K562 (cell line): Measurements from ENCODE around the gene GRPEL2. TPM values are rescaled to one million over a fixed set of nuclear protein-coding genes. Genes with fewer than 3 reads are reported as not detected.

Source experiments
- ATAC-seq: fragments of 200-7000 bp; cut with Tn5 transposase; 3 replicates; pipeline ENCODE4 v1.9.1; 2020; ENCODE audit warnings: moderate library complexity
- BruUV-seq: library from RNA; stranded (reverse); fragments of 400-500 nt; replicated peaks from 2 replicates; lab custom pipeline; 2021; lab: Mats Ljungman, UMichigan
- CTCF ChIA-PET: fragments of 300-600 bp; formaldehyde crosslinking; extraction: SDS; loops from one replicate; lab custom pipeline; 2021; ENCODE audit warnings: low intra/inter-chr PET ratio; lab: Yijun Ruan, JAX
- POLR2A ChIA-PET: fragments of 300-600, 350-650 bp; sonication (Branson Sonifier 250); formaldehyde crosslinking; extraction: SDS; loops from one replicate; lab custom pipeline; 2021; ENCODE audit warnings: antibody characterized with exemption, inconsistent platforms; lab: Yijun Ruan, JAX
- DNase-seq, 4 experiments: peaks; one replicate each; pipeline versions ENCODE4 v3.0.0 to v3.0.0-alpha.2; 2011 to 2018; ENCODE audit warnings: low spot score in 3 of 4, mixed read lengths in 3 of 4; ENCODE audit errors: extremely low read depth in 1 of 4
- FAIRE-seq: peaks from 2 replicates; lab custom pipeline; 2011; peaks lifted over from hg19 to GRCh38; lab: Jason Lieb, UNC
- H2AFZ ChIP-seq: 2 replicates; pipeline ENCODE4 v1.6.0; 2011; ENCODE audit warnings: low read depth, low read length, control low read depth, inconsistent platforms
- H3K27ac ChIP-seq: fragments of 200-600 bp; 3 replicates; pipeline ENCODE4 v1.8.0; 2011; ENCODE audit warnings: low read depth, mild to moderate bottlenecking, control low read depth, inconsistent platforms, low read length, moderate library complexity, mixed read lengths; ENCODE audit errors: extremely low read depth
- H3K27me3 ChIP-seq, 2 experiments: fragments of 300-600 bp in 1 of 2; 2 replicates in 1 of 2; 3 replicates in 1 of 2; pipeline versions ENCODE4 v1.6.0 to v1.8.0; 2011; ENCODE audit warnings: inconsistent platforms in 2 of 2, low read length in 2 of 2, mild to moderate bottlenecking in 1 of 2, mixed read lengths in 1 of 2, moderate library complexity in 1 of 2; ENCODE audit not compliant: control insufficient read depth in 2 of 2, insufficient read depth in 2 of 2
- H3K36me3 ChIP-seq: fragments of 300-600 bp; 3 replicates; pipeline ENCODE4 v1.8.0; 2011; ENCODE audit warnings: mild to moderate bottlenecking, low read length, inconsistent platforms; ENCODE audit not compliant: control insufficient read depth, insufficient read depth
- H3K4me1 ChIP-seq, 2 experiments: fragments of 200-600 bp in 1 of 2; replicated peaks in 1 of 2; 2 replicates in 1 of 2; 3 replicates in 1 of 2; pipeline versions ENCODE4 v1.5.1 to v1.8.0; 2011; ENCODE audit warnings: inconsistent platforms in 2 of 2, low read length in 2 of 2, mild to moderate bottlenecking in 1 of 2, mixed read lengths in 1 of 2, moderate library complexity in 1 of 2; ENCODE audit not compliant: control insufficient read depth in 2 of 2, insufficient read depth in 2 of 2
- H3K4me2 ChIP-seq: 2 replicates; pipeline ENCODE4 v1.6.1; 2011; ENCODE audit warnings: low read length, control low read depth, inconsistent platforms, mixed read lengths; ENCODE audit not compliant: insufficient read depth
- H3K4me3 ChIP-seq: fragments of 200-600 bp; sonication (generic), shearing (Covaris generic); 2 replicates; pipeline ENCODE4 v1.5.1; 2016; ENCODE audit warnings: control low read depth, inconsistent platforms
- H3K79me2 ChIP-seq: fragments of 200-600 bp; 3 replicates; pipeline ENCODE4 v1.8.0; 2011; ENCODE audit warnings: low read length, inconsistent platforms; ENCODE audit not compliant: control insufficient read depth, insufficient read depth
- H3K9ac ChIP-seq, 2 experiments: 2 replicates each; pipeline versions ENCODE4 v1.6.0 to v1.6.1; 2011; ENCODE audit warnings: low read depth in 2 of 2, low read length in 2 of 2, control low read depth in 1 of 2, inconsistent platforms in 1 of 2, mild to moderate bottlenecking in 1 of 2, mixed read lengths in 1 of 2; ENCODE audit not compliant: insufficient read depth in 1 of 2
- H3K9me1 ChIP-seq: one replicate; pipeline ENCODE4 v1.6.0; 2011; ENCODE audit warnings: inconsistent platforms, mild to moderate bottlenecking, low read length, moderate library complexity; ENCODE audit not compliant: control insufficient read depth, insufficient read depth
- H3K9me3 ChIP-seq: replicated peaks from 2 replicates; pipeline ENCODE4 v1.5.1; 2011; ENCODE audit warnings: low read depth, low read length, inconsistent platforms; ENCODE audit not compliant: control insufficient read depth, insufficient read depth
- H4K20me1 ChIP-seq: replicated peaks from 2 replicates; pipeline ENCODE4 v1.6.1; 2011; ENCODE audit warnings: low read length, inconsistent platforms, mixed read lengths; ENCODE audit not compliant: control insufficient read depth, insufficient read depth
- ARNT ChIP-seq, 2 experiments: fragments of 450-650 bp; IDR thresholded peaks; 2 replicates each; pipeline ENCODE4 v1.6.1; 2016; ENCODE audit warnings: mild to moderate bottlenecking in 1 of 2
- FOXA1 ChIP-seq: fragments of 450-650 bp; IDR thresholded peaks from 2 replicates; pipeline ENCODE4 v1.6.1; 2016; ENCODE audit warnings: mild to moderate bottlenecking, borderline replicate concordance
- PCBP2 ChIP-seq: fragments of 200-400 bp; formaldehyde crosslinking; IDR thresholded peaks from 2 replicates; pipeline ENCODE4 v1.6.1; 2018; ENCODE audit warnings: low read length, low read depth, mild to moderate bottlenecking, moderate library complexity; ENCODE audit not compliant: poor library complexity, severe bottlenecking
- PTTG1 ChIP-seq: fragments of 450-650 bp; IDR thresholded peaks from 2 replicates; pipeline ENCODE4 v1.6.1; 2016; ENCODE audit warnings: low read depth, mild to moderate bottlenecking, missing genetic modification characterization, missing compliant biosample characterization
- STAT5A ChIP-seq: IDR thresholded peaks from 2 replicates; pipeline ENCODE4 v1.6.1; 2012; ENCODE audit warnings: low read length, inconsistent platforms, borderline replicate concordance
- WGBS: fragments of 100-300 bp; shearing (Covaris generic); methylation state at CpG from one replicate; pipeline ENCODE4 v1.1.6; 2016; ENCODE audit warnings: low coverage, mixed read lengths; ENCODE audit not compliant: insufficient coverage; ENCODE audit errors: missing lambda C conversion rate; 5-methylcytosine and 5-hydroxymethylcytosine counted together
- in situ Hi-C: fragments of 300-500 bp; cut with MboI; formaldehyde crosslinking; loops from 4 replicates; pipeline ENCODE4 v1.15.0; 2018; ENCODE audit warnings: inconsistent platforms, mixed read lengths
- intact Hi-C: fragments of 100-400 bp; cut with micrococcal nuclease; formaldehyde crosslinking; loops from 2 replicates; pipeline ENCODE4 v1.14.2; 2022
- polyA plus RNA-seq, 8 experiments: library from polyadenylated mRNA; depleted of rRNA in 4 of 8; stranded (reverse) in 5 of 8; unstranded in 3 of 8; fragments of >200 nt; fragmentation: Nextera tagmentation in 2 of 8; fragmentation: Illumina TruSeq in 1 of 8; extraction: Ambion mirVana in 2 of 8; extraction: Trizol in 1 of 8; gene quantifications; 2 replicates each; pipeline versions ENCODE4 v1.2.1 to v1.2.3, GENCODE V29; 2011 to 2014; ENCODE audit warnings: inconsistent platforms in 1 of 8, missing spikeins in 1 of 8
- total RNA-seq, 7 experiments: library from RNA; depleted of rRNA in 6 of 7; stranded (reverse); fragments of >200 nt in 6 of 7; fragmentation: Illumina TruSeq in 2 of 7; extraction: Trizol in 2 of 7; gene quantifications; 2 replicates each; pipeline versions ENCODE4 v1.2.1 to v1.2.3, GENCODE V29; 2011 to 2021; ENCODE audit warnings: low replicate concordance in 1 of 7
- TF ChIP-seq, protein P1 (sequence below), 2 experiments: IDR thresholded peaks in 1 of 2; conservative IDR thresholded peaks in 1 of 2; 2 replicates each; pipeline ENCODE4 v1.6.1; 2016; ENCODE audit warnings: low read depth in 2 of 2, mild to moderate bottlenecking in 1 of 2, missing compliant biosample characterization in 1 of 2, missing genetic modification characterization in 1 of 2, moderate library complexity in 1 of 2
- TF ChIP-seq, protein P2 (sequence below): fragments of 250-450 bp; sonication (Bioruptor Pico); IDR thresholded peaks from 2 replicates; pipeline ENCODE4 v1.4.0; 2020; ENCODE audit warnings: mild to moderate bottlenecking, moderate library complexity
- TF ChIP-seq, protein P3 (sequence below), 2 experiments: fragments of 450-650 bp; formaldehyde crosslinking in 1 of 2; IDR thresholded peaks; 2 replicates each; pipeline versions ENCODE4 v1.4.0 to v1.6.1; 2014 to 2020; ENCODE audit warnings: mild to moderate bottlenecking in 2 of 2, borderline replicate concordance in 1 of 2, low read depth in 1 of 2

GRPEL2 gene
- total and polyA plus RNA-seq, 9 of the 15 experiments (the other 6 are each of a cell fraction or from before 2014, with no cell fraction given): 11.2 to 40.5 (median 25.8) TPM

DNA sequence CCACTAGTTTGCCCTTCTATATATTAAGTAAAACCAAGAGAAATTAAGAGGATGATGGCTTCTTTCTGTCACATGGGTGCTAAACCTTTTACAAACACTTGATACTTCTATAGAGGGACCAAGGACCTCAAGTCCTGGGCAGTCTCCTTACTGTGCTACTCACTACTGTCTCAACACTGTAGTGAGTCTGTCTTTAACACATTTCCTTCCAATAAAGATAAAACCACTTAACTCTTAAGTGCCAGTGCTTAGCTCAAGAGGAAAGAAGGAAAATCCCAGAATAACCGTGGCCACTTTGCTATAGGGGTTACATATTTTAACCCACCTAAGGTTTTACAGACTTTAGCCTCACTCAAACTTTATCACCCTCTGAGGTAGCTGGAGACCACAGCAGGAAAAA, 4.4 kb upstream of the GRPEL2 start:
- intact Hi-C loops: no loop called here
- CTCF ChIA-PET: no interaction called here
- TF ChIP-seq PTTG1 (tag) (no peak), STAT5A (no peak), ARNT (IDR thresholded peaks at IDR 0.05) (no peak), PCBP2 (no peak), FOXA1 (no peak)
- TF ChIP-seq, protein P1, sequence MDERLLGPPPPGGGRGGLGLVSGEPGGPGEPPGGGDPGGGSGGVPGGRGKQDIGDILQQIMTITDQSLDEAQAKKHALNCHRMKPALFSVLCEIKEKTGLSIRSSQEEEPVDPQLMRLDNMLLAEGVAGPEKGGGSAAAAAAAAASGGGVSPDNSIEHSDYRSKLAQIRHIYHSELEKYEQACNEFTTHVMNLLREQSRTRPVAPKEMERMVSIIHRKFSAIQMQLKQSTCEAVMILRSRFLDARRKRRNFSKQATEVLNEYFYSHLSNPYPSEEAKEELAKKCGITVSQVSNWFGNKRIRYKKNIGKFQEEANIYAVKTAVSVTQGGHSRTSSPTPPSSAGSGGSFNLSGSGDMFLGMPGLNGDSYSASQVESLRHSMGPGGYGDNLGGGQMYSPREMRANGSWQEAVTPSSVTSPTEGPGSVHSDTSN (CRISPR knock-in tag; IDR thresholded peaks at IDR 0.05; ENCODE audit: low read depth): no peak
- TF ChIP-seq, protein P1 (tag; conservative IDR thresholded peaks at IDR 0.05; ENCODE audit: low read depth): no peak
- TF ChIP-seq, protein P2, sequence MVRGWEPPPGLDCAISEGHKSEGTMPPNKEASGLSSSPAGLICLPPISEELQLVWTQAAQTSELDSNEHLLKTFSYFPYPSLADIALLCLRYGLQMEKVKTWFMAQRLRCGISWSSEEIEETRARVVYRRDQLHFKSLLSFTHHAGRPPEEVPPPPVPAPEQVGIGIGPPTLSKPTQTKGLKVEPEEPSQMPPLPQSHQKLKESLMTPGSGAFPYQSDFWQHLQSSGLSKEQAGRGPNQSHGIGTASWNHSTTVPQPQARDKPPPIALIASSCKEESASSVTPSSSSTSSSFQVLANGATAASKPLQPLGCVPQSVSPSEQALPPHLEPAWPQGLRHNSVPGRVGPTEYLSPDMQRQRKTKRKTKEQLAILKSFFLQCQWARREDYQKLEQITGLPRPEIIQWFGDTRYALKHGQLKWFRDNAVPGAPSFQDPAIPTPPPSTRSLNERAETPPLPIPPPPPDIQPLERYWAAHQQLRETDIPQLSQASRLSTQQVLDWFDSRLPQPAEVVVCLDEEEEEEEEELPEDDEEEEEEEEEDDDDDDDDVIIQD (CRISPR knock-in tag): no peak
- TF ChIP-seq, protein P3, sequence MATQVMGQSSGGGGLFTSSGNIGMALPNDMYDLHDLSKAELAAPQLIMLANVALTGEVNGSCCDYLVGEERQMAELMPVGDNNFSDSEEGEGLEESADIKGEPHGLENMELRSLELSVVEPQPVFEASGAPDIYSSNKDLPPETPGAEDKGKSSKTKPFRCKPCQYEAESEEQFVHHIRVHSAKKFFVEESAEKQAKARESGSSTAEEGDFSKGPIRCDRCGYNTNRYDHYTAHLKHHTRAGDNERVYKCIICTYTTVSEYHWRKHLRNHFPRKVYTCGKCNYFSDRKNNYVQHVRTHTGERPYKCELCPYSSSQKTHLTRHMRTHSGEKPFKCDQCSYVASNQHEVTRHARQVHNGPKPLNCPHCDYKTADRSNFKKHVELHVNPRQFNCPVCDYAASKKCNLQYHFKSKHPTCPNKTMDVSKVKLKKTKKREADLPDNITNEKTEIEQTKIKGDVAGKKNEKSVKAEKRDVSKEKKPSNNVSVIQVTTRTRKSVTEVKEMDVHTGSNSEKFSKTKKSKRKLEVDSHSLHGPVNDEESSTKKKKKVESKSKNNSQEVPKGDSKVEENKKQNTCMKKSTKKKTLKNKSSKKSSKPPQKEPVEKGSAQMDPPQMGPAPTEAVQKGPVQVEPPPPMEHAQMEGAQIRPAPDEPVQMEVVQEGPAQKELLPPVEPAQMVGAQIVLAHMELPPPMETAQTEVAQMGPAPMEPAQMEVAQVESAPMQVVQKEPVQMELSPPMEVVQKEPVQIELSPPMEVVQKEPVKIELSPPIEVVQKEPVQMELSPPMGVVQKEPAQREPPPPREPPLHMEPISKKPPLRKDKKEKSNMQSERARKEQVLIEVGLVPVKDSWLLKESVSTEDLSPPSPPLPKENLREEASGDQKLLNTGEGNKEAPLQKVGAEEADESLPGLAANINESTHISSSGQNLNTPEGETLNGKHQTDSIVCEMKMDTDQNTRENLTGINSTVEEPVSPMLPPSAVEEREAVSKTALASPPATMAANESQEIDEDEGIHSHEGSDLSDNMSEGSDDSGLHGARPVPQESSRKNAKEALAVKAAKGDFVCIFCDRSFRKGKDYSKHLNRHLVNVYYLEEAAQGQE (IDR thresholded peaks at IDR 0.05; ENCODE audit: borderline replicate concordance): no peak
- TF ChIP-seq, protein P3 (CRISPR knock-in tag; IDR thresholded peaks at IDR 0.05; ENCODE audit: low read depth): no peak

More for the DNA sequence above, 4.4 kb upstream of the GRPEL2 start:
- H3K9me3 ChIP-seq: no peaks in the 10 kb centered on the region
- in situ Hi-C loops: no loop called here
- no peak for ATAC-seq
- 6% methylated on average over 1 of the region's 1 CpG for WGBS
- H4K20me1 ChIP-seq: no peaks in the 10 kb centered on the region
- H3K9me1 ChIP-seq: no peaks in the 10 kb centered on the region
- H3K9ac ChIP-seq: no peak overlapping the region
- no peak for FAIRE-seq
- DNase-seq: no peak
- H3K79me2 ChIP-seq: peaks cover 11% of the 10 kb centered on the region
- POLR2A ChIA-PET: interaction anchor here (0.8 to 1.3 kb wide), 4 partner anchors 9 to 32 kb away, joined by 3 to 5 read pairs (median 3); no protein-coding TSS in a partner anchor
- H3K36me3 ChIP-seq: no peaks in the 10 kb centered on the region
- H2AFZ ChIP-seq: no peak overlapping the region
- H3K4me1 ChIP-seq: 0 out of 5 replicates have a peak, but pooled peaks cover 3% of the 10 kb centered on the region in 2 experiments
- no peaks in the 10 kb centered on the region; a peak in 1 of 5 replicates for H3K27me3 ChIP-seq
- no peak overlapping the region for H3K27ac ChIP-seq
- no peak overlapping the region for H3K4me3 ChIP-seq
- BruUV-seq: no TSS peak
- no peak overlapping the region for H3K4me2 ChIP-seq
